CD4-positive, alpha-beta memory T cell (primary cell): ENCODE data around the gene SKP2. TPM values are rescaled to one million over a fixed set of nuclear protein-coding genes. Genes with fewer than 3 reads are reported as not detected.
A peak's percentile ranks its signal among the peaks of the same experiment; 100 is the strongest.
"Not testable (repeated sequence)": the region's sequence is repeated elsewhere in the genome, so short reads cannot be mapped to it uniquely, and the experiment has no call there.

Source experiments
- CTCF ChIA-PET: fragments of 350-600 bp; sonication (Branson Sonifier 250); formaldehyde crosslinking; loops from one replicate; lab custom pipeline; 2021; ENCODE audit warnings: inconsistent platforms; ENCODE audit not compliant: partially characterized antibody; lab: Charles Lee
- POLR2A ChIA-PET: fragments of 350-600 bp; sonication (Branson Sonifier 250); formaldehyde crosslinking; loops from one replicate; lab custom pipeline; 2021; ENCODE audit not compliant: partially characterized antibody; lab: Charles Lee
- DNase-seq, 5 donors: peaks; one replicate each; pipeline versions ENCODE4 v3.0.0 to v3.0.0-alpha.2; 2020 to 2022; ENCODE audit warnings: mixed read lengths in 1 of 5
- H3K27ac ChIP-seq: one replicate; pipeline ENCODE4 v1.7.0; 2013; ENCODE audit warnings: low read depth, low read length
- H3K27me3 ChIP-seq: 2 replicates; pipeline ENCODE4 v1.7.0; 2013; ENCODE audit warnings: mild to moderate bottlenecking, low read length, moderate library complexity; ENCODE audit not compliant: insufficient read depth
- H3K36me3 ChIP-seq: 2 replicates; pipeline ENCODE4 v1.7.0; 2013; ENCODE audit warnings: mild to moderate bottlenecking, low read length, moderate library complexity; ENCODE audit not compliant: insufficient read depth
- H3K4me1 ChIP-seq: 2 replicates; pipeline ENCODE4 v1.7.0; 2013; ENCODE audit warnings: mild to moderate bottlenecking, low read length, moderate library complexity; ENCODE audit not compliant: insufficient read depth
- H3K4me3 ChIP-seq, 2 donors: one replicate each; pipeline ENCODE4 v1.7.0; 2013; ENCODE audit warnings: low read length in 2 of 2, mild to moderate bottlenecking in 1 of 2
- H3K9me3 ChIP-seq, 2 donors: one replicate each; pipeline ENCODE4 v1.7.0; 2013; ENCODE audit warnings: low read length in 2 of 2, control low read depth in 1 of 2; ENCODE audit not compliant: control insufficient read depth in 1 of 2
- H3K27ac Mint-ChIP-seq, 7 donors: one replicate each; pipeline ENCODE4 v1.8.0; 2020 to 2021; ENCODE audit warnings: mixed read lengths in 7 of 7, mild to moderate bottlenecking in 6 of 7, inconsistent platforms in 3 of 7, moderate library complexity in 3 of 7
- H3K27me3 Mint-ChIP-seq, 2 donors: one replicate each; pipeline ENCODE4 v1.8.0; 2020 to 2021; ENCODE audit warnings: mixed read lengths in 2 of 2
- H3K36me3 Mint-ChIP-seq, 2 donors: one replicate each; pipeline ENCODE4 v1.8.0; 2020 to 2021; ENCODE audit warnings: mixed read lengths in 2 of 2, inconsistent platforms in 1 of 2, mild to moderate bottlenecking in 1 of 2
- H3K4me1 Mint-ChIP-seq, 4 donors: one replicate each; pipeline ENCODE4 v1.8.0; 2020 to 2021; ENCODE audit warnings: mixed read lengths in 4 of 4, mild to moderate bottlenecking in 1 of 4
- H3K4me3 Mint-ChIP-seq, 8 donors: one replicate each; pipeline ENCODE4 v1.8.0; 2020 to 2021; ENCODE audit warnings: mixed read lengths in 8 of 8, mild to moderate bottlenecking in 7 of 8, moderate library complexity in 6 of 8, inconsistent platforms in 3 of 8
- H3K9me3 Mint-ChIP-seq, 8 donors: one replicate each; pipeline ENCODE4 v1.8.0; 2020 to 2021; ENCODE audit warnings: mixed read lengths in 8 of 8, mild to moderate bottlenecking in 5 of 8, inconsistent platforms in 3 of 8, moderate library complexity in 1 of 8
- intact Hi-C: fragments of 100-400 bp; cut with micrococcal nuclease; formaldehyde crosslinking; loops from one replicate; pipeline ENCODE4 v1.15.1; 2023
- polyA plus RNA-seq, 2 donors: library from polyadenylated mRNA; unstranded; fragments of 300-500 nt; fragmentation: Illumina TruSeq; gene quantifications; one replicate each; pipeline ENCODE4 v1.2.3, GENCODE V29; 2021
- total RNA-seq, 2 experiments: library from RNA; stranded (reverse); gene quantifications; one replicate each; pipeline ENCODE4 v1.2.3, GENCODE V29; 2021

The SKP2 gene
- total and polyA plus RNA-seq, 4 experiments from 2014 or later = 18.3 to 23.9 (median 20.1) TPM

- Mint-ChIP-seq H3K27ac (peak overlapping the region in 1 of 7 donors; percentile 12), H3K9me3 (no peaks in the 10 kb centered on the region), H3K4me1 (no peaks in the 10 kb centered on the region), H3K27me3 (no peaks in the 10 kb centered on the region), H3K4me3 (no peak overlapping the region), H3K36me3 (peaks cover 36 to 65% of the 10 kb centered on the region in 2 donors)
- POLR2A ChIA-PET = no interaction called here
- Histone ChIP-seq H3K4me1 (no peaks in the 10 kb centered on the region), H3K27me3 (no peaks in the 10 kb centered on the region), H3K36me3 (peaks cover 26% of the 10 kb centered on the region), H3K9me3 (no peaks in the 10 kb centered on the region), H3K27ac (no peak overlapping the region), H3K4me3 (no peak overlapping the region)
- DNase-seq = no peak
- intact Hi-C loops = no loop called here
- CTCF ChIA-PET = no interaction called here
Measured at GRCh38 chr5:36198281-36198680, 46.4 kb downstream of the SKP2 start.

GRCh38 chr5:36198783-36199182, 46.9 kb downstream of the SKP2 start:
- H3K4me3 ChIP-seq, CTCF ChIA-PET, POLR2A ChIA-PET: not testable (repeated sequence)

GRCh38 chr5:36199620-36200019, 47.7 kb downstream of the SKP2 start:
- no peak overlapping the region for H3K27ac Mint-ChIP-seq
- DNase-seq = no peak
- no peaks in the 10 kb centered on the region for H3K9me3 Mint-ChIP-seq
- H3K4me1 Mint-ChIP-seq = no peaks in the 10 kb centered on the region
- no peak overlapping the region for H3K4me3 ChIP-seq
- ChIA-PET CTCF (no interaction called here), POLR2A (no interaction called here)
- H3K4me3 Mint-ChIP-seq = no peak overlapping the region
- peaks cover 25% of the 10 kb centered on the region for H3K36me3 ChIP-seq
- no peaks in the 10 kb centered on the region for H3K27me3 ChIP-seq
- H3K27ac ChIP-seq = no peak overlapping the region
- no peaks in the 10 kb centered on the region for H3K27me3 Mint-ChIP-seq
- H3K4me1 ChIP-seq = no peaks in the 10 kb centered on the region
- H3K36me3 Mint-ChIP-seq = peaks cover 35 to 65% of the 10 kb centered on the region in 2 donors
- no peaks in the 10 kb centered on the region for H3K9me3 ChIP-seq
- intact Hi-C loops = no loop called here

More at GRCh38 chr5:36198783-36199182, 46.9 kb downstream of the SKP2 start:
- H3K9me3 ChIP-seq, H3K27ac Mint-ChIP-seq, H3K4me3 Mint-ChIP-seq, intact Hi-C loops, H3K27ac ChIP-seq, H3K27me3 ChIP-seq, H3K27me3 Mint-ChIP-seq, H3K4me1 ChIP-seq, H3K4me1 Mint-ChIP-seq, H3K9me3 Mint-ChIP-seq, DNase-seq: not testable (repeated sequence)
- peaks cover 26% of the 10 kb centered on the region for H3K36me3 ChIP-seq
- peaks cover 37 to 63% of the 10 kb centered on the region in 2 donors for H3K36me3 Mint-ChIP-seq

- Mint-ChIP-seq H3K4me1 (no peaks in the 10 kb centered on the region), H3K27me3 (no peaks in the 10 kb centered on the region), H3K4me3 (no peak overlapping the region), H3K36me3 (peaks cover 34 to 64% of the 10 kb centered on the region in 2 donors), H3K27ac (no peak overlapping the region), H3K9me3 (no peaks in the 10 kb centered on the region)
- Histone ChIP-seq H3K36me3 (peaks cover 20% of the 10 kb centered on the region), H3K27ac (no peak overlapping the region), H3K27me3 (no peaks in the 10 kb centered on the region), H3K9me3 (no peaks in the 10 kb centered on the region), H3K4me1 (no peaks in the 10 kb centered on the region), H3K4me3 (no peak overlapping the region)
- no peak for DNase-seq
- POLR2A ChIA-PET = no interaction called here
- intact Hi-C loops = no loop called here
- CTCF ChIA-PET = no interaction called here
Measured at GRCh38 chr5:36200513-36200912, 48.6 kb downstream of the SKP2 start.

- no peak overlapping the region for H3K4me3 ChIP-seq
- peaks cover 7% of the 10 kb centered on the region for H3K36me3 ChIP-seq
- H3K27me3 ChIP-seq = no peaks in the 10 kb centered on the region
- H3K36me3 Mint-ChIP-seq = peaks cover 35 to 54% of the 10 kb centered on the region in 2 donors
- no peaks in the 10 kb centered on the region for H3K4me1 ChIP-seq
- intact Hi-C loops = no loop called here
- H3K27ac ChIP-seq = no peak overlapping the region
- DNase-seq = no peak
- H3K27me3 Mint-ChIP-seq = no peaks in the 10 kb centered on the region
- H3K4me3 Mint-ChIP-seq = peak overlapping the region in 1 of 8 donors; percentile 41
- H3K4me1 Mint-ChIP-seq = no peaks in the 10 kb centered on the region
- no peaks in the 10 kb centered on the region for H3K9me3 Mint-ChIP-seq
- no peaks in the 10 kb centered on the region for H3K9me3 ChIP-seq
- H3K27ac Mint-ChIP-seq = no peak overlapping the region
- CTCF ChIA-PET = no interaction called here
- POLR2A ChIA-PET = no interaction called here
Measured at GRCh38 chr5:36202521-36202961, 50.6 kb downstream of the SKP2 start.

GRCh38 chr5:36205329-36205728, 53.4 kb downstream of the SKP2 start:
- H3K4me3 Mint-ChIP-seq = no peak overlapping the region
- Histone ChIP-seq H3K4me3 (no peak overlapping the region), H3K9me3 (no peaks in the 10 kb centered on the region), H3K36me3 (no peaks in the 10 kb centered on the region), H3K27me3 (no peaks in the 10 kb centered on the region), H3K4me1 (no peaks in the 10 kb centered on the region), H3K27ac (no peak overlapping the region)
- H3K9me3 Mint-ChIP-seq = no peaks in the 10 kb centered on the region
- ChIA-PET CTCF (interaction anchor here (1.3 kb wide), 1 partner anchor 126 kb away, joined by 4 read pairs; no protein-coding TSS in a partner anchor), POLR2A (no interaction called here)
- DNase-seq = no peak
- H3K36me3 Mint-ChIP-seq = peaks cover 31 to 41% of the 10 kb centered on the region in 2 donors
- H3K4me1 Mint-ChIP-seq = no peaks in the 10 kb centered on the region
- peak overlapping the region in 1 of 7 donors; percentile 32 for H3K27ac Mint-ChIP-seq
- intact Hi-C loops = no loop called here
- H3K27me3 Mint-ChIP-seq = no peaks in the 10 kb centered on the region

- POLR2A ChIA-PET = no interaction called here
- Mint-ChIP-seq H3K27ac (no peak overlapping the region), H3K9me3 (no peaks in the 10 kb centered on the region), H3K27me3 (no peaks in the 10 kb centered on the region), H3K4me1 (no peaks in the 10 kb centered on the region), H3K36me3 (peaks cover 30 to 41% of the 10 kb centered on the region in 2 donors), H3K4me3 (no peak overlapping the region)
- no peak for DNase-seq
- intact Hi-C loops = no loop called here
- no peaks in the 10 kb centered on the region for H3K36me3 ChIP-seq
- no peaks in the 10 kb centered on the region for H3K9me3 ChIP-seq
- H3K4me3 ChIP-seq = no peak overlapping the region
- H3K27me3 ChIP-seq = no peaks in the 10 kb centered on the region
- no peak overlapping the region for H3K27ac ChIP-seq
- H3K4me1 ChIP-seq = no peaks in the 10 kb centered on the region
- CTCF ChIA-PET = interaction anchor here (1.3 kb wide), 1 partner anchor 35 kb away, joined by 6 read pairs; the partner anchor contains the start of gene NADK2
Measured at GRCh38 chr5:36206913-36207312, 55.0 kb downstream of the SKP2 start.
